ENCODE data around the gene PGM2L1.

DNA sequence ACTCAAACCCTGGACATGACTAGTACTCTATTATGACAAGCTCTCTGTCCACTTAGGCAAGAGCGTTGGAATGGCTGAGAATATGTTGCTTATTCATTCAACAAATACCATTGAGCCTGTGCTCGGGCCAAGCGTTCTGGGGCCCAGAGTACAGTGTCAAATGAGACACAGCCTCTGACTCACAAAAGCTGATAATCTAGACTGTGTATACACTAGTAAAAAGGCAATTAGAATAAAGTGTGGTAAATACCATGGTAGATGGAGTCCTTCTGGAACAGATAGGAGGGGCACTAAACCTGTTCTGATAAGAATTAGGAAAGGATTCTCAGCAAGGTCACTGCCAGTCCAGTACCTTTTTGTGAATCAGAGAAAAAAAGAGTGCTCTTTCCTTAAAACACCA, 44.4 kb upstream of the PGM2L1 start:
- TF ChIP-seq, protein P1, sequence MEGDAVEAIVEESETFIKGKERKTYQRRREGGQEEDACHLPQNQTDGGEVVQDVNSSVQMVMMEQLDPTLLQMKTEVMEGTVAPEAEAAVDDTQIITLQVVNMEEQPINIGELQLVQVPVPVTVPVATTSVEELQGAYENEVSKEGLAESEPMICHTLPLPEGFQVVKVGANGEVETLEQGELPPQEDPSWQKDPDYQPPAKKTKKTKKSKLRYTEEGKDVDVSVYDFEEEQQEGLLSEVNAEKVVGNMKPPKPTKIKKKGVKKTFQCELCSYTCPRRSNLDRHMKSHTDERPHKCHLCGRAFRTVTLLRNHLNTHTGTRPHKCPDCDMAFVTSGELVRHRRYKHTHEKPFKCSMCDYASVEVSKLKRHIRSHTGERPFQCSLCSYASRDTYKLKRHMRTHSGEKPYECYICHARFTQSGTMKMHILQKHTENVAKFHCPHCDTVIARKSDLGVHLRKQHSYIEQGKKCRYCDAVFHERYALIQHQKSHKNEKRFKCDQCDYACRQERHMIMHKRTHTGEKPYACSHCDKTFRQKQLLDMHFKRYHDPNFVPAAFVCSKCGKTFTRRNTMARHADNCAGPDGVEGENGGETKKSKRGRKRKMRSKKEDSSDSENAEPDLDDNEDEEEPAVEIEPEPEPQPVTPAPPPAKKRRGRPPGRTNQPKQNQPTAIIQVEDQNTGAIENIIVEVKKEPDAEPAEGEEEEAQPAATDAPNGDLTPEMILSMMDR (IDR thresholded peaks at IDR 0.05), result no peak
- TF ChIP-seq POLR2A (IDR thresholded peaks at IDR 0.05), result no peak
